HG03159 (cell line): Measurements from ENCODE around the gene SFXN5.

Experiments
- ATAC-seq: cut with Tn5 transposase; IDR thresholded peaks from one replicate; pipeline ENCODE4 v1.9.1; 2021; ENCODE audit warnings: mild to moderate bottlenecking, moderate library complexity; ENCODE audit not compliant: unreplicated experiment

The SFXN5 gene

DNA sequence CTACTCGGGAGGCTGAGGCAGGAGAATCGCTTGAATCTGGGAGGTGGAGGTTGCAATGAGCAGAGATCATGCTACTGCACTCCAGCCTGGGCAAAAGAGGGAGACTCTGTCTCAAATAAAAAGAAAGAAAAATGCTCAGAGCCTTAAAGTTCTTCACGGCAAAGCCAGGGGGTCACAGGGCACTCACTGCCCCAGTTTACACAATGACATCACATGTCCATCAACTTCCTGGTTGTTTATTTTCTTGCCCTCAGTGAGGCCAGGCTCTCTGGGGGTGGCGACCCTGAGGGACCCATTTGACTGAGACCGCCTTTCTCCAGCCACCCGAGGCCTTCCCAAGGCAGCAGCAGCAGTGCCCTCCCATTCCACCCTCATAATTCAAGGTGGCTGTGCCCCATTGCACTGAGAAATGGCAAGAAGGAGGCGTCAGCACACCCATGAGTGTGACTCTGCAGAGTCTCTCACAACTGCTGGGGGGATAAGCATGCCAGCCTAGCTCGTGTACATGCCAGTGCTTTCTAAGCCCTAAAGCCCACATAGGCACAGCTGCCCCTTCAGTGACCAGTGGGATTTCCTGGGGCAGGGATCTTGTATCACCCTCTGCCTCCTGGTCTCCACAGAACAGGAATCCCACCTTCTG lies 50.0 kb downstream of the SFXN5 start:
- no peak for ATAC-seq

DNA sequence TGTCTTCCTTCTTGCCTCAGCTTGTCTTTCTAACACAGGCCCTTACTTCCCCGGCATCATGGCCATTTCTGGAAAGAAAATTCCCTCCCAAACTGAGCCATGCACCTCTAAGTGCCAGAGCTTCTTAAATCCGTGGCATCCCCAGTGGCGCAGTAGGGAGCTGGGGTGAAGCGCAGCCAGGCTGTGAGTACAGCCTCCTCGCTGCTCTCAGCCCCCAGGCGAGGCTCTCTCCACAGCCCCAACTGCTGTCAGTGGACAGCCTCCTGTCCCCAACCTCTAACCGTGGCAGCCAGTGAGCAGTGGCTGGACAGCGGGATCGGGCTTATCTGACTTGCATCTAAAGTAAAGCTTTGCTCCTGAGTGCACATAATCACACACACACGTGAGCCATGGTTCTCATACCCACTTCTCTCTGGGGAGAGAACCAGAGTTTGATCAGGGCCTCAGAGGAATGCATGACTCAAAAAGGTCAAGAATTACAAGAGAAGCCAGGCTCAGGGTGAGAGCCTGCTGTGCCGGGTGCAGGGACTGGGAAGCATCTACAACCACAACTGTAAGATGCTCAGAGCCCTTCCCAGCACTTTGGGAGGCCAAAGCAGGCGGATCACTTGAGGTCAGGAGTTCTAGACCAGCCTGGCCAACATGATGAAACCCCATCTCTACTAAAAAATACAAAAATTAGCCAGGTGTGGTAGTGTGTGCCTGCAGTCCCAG lies 50.7 kb downstream of the SFXN5 start:
- ATAC-seq, result no peak

DNA sequence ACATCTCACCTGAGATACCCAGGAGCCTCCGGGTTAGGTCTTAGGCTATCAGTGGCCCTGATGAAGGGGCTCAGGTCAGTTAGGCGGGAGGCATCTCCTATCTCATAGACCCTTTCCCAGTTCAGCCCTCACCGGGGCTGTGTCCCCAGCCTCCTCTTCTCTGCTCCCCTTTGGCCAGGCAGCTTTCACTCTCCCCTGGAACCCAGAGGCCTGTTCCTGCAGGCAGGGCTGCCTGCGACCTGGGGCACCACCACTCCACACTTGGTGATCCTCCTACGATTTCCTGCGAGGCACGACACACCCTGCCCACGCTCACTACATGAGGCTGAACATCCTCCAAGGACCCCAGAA lies 51.2 kb downstream of the SFXN5 start:
- ATAC-seq, result no peak

DNA sequence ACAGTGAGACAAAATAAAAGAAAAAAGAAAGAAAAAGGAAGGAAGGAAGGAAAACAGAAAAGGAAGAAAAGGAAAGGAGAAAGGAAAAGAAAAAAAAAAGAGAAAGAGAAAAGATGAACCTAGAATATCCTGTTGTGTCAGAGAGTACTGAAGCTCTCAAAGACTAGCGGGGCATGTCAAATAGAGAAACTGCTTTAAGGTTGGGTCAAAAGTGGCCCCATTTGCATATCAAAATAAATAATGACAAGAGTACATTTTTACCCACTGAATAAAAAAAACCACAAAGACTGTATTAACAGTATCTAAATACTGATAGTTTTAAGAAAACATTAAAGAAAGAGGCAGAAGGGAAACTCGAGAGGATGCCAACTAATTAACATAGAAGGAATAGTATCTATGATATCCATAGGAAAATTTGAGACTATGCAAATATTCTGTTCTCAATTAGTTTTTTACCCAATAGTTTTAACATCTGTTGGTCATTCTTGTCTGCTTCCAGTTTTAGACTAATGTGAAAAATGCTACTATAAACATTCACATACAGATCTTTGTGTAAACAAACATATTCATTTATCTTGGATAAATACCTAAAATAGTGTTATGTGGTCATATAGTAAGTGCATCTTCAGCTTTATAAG lies 53.2 kb downstream of the SFXN5 start:
- ATAC-seq, result no peak

DNA sequence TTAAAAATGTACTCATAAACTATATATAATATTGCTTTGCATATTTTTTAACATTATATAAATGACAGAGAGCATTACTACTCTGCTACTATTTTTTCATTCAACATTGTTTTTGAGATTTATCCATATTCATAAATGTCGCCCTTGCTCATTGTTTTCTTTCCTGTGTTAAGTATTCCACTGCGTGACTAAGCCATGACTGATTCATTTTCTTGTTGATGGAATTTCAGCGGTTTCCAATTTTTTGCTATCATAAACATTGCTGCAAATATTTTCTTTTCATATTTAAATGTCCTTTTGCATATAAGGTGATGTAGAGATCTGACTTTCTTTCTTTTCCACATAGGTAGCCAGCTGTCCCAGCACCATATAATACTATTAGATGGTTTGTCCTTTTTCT lies 57.6 kb downstream of the SFXN5 start:
- ATAC-seq, result no peak

DNA sequence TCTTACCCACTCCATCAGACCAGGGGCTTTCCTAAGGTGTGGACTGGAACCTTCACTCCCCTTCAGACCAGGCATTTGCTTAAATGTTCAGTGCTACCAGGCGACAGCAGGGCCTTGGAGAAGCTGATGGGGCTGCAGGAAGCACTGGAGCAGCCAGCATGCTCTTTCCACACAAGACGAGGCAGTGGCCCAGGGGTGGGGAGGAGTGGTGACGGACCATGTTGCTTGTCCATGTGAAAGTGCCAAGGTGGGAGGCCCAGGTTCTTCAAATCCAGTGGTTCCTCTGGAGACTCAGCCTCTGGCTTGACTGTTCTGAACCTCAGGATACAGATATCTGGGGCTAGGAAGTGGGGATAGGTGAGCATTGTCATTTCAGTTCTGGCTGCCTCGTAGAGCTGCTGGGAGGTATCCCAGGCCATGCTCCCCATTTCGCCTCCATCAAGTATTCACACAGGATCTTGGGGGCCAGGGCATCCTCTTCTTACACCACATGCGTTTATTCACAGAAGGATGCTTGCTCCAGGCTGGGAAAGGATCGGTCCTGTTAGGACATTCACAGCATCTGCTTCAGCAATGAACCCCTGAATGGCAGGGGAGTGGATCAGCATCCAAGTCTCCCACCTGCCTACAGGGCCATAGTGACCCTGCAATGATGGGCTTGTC lies 62.2 kb downstream of the SFXN5 start:
- ATAC-seq, result no peak

DNA sequence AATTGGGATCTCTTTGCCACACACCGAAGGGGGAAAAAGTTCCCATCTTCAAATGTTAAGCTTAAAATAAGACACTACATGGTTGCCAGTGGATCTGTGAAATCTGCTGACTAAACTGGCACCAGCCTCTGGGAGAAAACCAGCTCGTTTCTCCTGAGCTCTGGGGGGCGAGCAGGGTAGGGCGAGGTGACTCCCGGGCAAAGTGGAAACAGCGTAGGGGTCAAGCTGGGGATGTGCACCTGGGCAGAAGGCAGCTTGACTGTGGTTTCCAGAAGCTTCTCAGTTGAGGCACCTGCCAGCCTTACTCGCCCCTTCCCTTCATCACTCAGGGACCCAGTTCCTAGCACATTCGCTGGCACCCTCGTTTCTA lies 62.8 kb downstream of the SFXN5 start:
- ATAC-seq, result no peak

DNA sequence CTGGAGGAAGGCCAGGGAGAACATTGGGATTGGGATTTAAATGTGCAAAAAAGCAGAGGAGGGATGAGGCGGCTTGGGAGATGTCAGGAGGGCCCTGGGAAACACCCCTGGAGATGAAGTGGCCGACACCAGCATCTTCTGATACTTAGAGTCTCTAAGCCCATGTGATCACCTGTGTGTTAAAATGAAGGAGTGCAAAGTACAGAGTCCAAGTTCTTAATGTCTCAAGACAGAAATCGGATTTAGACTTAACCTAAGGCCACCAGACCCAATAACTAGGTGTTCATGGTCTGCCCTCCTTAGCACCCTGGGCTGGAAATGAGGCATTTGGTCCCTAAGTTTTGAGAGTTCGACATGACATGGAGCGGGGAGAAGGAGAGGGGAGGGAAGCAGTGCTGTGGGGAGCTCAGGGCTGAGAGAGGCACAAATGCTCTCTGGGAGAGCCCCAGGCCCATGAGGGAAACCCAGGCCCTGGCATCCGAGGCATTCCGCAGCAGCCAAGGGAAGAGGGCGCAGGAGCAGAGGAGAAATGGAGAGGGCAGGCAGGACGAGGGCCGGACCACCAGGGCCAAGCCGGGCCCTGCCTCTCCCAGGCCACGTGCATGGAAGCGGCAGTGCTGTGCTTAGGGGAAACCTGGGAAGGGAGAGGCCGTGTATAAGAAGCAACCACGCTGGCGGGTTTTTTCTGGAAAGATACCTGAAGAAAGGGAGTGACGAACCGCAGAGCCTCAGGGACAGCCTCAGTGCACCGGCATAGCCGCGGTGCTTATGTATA lies 63.3 kb downstream of the SFXN5 start:
- ATAC-seq, result no peak

DNA sequence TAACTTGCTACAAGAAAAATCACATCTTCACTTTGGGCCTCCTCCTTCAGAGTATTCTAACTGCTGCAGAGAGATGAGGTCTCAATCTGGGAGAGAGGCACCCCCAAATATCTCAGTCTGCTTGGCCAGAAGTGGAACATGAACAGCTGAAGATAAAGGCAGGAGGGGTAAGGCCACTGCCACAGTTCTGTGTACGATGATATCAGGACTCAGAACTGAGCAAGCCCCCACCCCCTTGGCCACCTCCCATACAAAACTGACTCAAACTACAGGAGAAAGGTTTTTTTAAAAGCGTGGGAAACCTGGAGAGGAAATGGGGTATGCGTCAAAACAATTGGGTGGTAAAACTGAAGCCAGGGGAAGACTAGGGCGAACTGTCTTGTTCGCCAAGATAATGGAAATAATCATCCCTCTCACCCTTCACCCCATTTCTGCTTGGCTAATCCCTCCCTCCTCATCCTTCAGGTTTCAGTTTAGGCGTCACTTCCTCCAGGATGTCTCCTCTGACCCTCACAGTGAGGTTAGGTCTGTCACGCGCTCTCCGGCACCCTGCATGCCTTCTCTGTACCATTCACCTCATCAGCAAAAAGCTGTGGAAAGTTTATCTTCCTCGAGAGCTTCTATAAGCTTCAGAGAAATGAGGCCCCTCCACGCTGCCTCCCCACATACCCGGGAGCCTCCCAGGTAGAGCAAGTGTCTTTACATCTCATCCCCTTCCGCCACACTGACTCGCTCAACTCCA lies 64.4 kb downstream of the SFXN5 start:
- no peak for ATAC-seq

DNA sequence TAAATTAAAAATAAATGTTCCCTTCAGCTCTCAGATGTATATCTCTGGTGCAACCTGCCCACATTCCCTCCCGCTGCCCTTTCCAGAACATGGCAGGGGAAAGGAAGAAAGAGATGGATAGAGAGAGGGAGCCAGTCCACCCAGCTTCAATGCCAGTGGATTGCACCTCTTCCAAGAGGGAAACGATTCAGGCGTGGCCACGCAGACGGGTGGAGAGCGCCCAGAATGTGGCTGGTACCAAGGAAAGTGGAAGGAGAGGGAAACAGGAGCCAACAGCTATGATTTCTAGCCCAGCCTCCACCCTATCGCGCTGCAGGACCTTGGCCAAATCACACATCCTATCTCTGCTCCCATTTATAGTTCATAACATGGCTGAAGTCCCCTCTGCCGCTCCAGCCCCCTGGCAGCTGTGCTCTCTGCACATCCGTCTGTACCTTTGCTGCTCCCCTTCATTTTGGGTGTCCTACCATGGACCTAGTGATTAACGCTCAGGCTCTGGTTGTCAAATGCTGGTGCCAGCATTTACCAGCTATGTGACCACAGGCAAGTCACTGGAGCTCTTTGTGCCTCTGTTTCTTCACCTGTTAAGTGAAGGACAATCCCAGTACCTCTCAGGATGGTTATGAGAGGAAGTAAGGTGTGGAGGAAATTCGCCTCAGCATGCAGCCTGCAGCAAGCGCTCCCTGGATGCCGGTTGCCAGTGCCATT lies 66.5 kb downstream of the SFXN5 start:
- no peak for ATAC-seq

DNA sequence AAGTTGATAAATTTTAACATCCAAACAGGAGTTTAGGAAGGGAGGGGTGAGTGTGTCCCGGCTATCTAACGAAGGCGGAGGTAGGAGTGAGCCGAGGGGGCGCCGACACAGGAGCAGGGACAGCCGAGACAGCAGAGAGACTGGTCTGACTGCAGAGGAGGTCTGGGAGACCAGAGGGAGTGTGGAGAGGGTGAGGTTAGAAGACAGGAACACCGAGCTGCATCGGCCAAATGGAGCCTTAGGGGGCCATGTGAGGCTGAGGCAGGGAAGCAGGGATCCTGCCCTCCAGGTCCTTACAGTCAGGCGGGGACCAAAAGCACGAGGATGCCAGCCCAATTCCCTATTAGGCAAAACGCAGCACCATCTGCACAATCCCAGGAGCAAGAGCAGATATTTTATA lies 67.0 kb downstream of the SFXN5 start:
- no peak for ATAC-seq

DNA sequence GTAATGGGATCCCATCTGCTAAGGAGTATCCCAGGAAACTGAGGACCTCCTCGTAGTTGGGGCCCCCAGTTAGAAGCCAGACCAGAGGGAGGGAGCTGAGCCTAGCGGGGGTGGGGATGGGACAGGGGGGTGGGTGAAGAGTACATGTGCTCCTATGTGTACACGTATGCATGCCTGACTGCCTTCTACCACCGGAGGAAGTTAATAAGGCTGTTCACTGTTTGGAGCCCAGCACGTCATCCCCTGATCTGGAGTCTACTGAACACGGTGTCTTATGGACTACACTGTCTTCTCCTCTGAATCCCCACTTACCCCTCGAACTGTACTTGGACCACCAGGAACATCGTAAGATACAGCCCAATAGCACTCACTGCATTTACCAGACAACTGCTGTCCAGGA lies 68.5 kb downstream of the SFXN5 start:
- ATAC-seq, result no peak

DNA sequence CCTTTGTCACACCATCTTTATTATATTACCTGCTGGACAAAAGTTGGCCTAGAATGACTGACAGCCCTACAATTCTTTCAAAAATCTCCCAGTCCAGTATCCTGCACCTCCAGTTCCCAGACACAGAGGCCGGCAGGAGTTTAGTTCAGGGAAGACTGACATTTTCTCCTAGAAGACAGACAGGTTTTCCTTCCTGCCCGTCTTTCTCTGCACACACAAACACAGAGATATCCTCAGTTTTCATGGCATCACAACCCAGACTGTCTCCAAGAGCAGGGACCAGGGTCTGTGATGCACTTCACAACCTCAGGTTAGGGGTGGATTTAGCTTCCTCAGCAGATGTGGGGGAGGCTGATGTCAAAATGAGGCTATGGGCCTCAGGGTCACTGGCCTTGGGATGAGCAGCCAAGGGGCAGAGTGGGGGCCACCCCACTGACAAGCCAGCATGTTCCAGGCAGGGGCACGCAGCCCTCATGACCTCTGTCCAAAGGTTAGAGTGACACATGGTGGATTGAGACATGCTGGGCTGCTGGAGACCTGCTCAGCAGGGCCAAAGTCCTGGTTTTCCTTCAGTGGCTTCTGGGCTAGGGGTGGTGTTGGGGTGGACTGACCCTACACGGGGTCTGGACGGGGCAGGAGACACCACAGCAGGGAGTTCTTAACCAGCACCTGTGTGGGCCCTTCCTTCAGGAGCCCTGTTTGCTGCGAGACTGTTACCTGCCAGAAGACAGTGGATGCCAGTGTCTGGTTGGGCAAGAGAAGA lies 70.5 kb downstream of the SFXN5 start:
- ATAC-seq, result no peak

DNA sequence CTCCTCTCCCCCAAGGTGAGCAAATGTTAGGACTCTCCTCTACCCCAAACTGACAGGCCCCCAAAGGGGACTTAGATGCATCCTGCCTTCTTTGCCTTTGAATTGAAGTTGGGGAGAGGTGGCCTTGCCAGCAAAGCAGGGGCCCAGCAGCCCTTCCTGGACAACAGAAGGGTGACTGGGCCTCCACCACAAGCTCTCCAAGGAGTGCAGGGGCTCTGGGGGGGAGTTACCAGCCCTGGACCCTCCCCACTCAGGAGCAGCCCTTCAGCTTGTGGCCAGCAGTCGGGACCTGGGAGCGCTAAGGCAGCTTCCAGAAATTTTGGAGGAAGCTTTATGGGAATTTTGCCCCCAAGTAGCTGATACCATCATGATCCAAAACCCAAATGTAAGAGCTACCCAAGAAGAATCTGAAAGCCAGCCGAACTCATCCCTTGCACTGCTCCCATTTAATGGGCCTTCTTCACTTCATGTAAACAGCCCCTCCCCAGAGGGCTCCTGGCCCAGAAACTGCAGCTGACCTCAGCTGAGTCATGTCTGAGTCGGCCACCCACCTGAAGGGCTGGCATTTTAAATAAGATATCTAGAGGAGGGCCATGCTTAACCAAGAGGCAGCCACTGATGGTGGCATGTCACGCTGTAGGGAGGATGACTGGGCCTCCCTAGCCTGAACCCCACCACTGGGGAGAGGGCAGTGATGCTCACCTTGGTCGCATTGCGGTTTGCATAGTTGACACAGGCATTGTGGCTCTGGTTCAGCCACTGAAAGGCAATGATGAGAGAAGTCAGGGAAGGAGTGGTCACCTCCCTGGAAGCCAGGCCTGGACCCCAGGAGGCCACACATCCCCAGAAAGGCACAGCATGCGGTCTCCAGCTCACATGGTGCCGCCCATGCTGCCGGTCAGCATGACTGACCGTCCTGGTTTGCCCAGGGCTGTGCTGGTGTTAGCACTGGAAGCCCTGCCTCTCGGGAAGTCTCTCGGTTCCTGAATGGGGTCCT lies 71.5 kb downstream of the SFXN5 start:
- ATAC-seq, result no peak

DNA sequence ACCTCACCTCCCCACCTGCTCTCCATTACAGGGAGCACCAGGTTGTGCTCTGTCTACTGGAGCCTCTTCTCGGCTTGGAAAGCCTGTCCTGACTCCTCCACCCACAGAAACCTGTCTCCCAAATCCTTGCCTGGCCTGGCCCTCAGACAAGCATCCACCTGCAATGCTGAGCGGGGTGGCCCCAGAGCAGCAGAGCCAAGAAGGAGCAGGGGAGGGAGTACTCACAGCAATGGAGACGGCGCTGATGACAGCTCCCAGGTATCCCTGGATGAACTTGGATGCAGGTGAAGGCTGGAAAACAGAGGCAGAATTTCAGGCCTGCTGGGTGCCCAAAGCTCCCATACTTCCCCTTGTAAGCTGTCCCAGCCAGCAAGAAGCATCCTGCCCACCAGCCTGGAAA lies 72.8 kb downstream of the SFXN5 start:
- ATAC-seq, result no peak

DNA sequence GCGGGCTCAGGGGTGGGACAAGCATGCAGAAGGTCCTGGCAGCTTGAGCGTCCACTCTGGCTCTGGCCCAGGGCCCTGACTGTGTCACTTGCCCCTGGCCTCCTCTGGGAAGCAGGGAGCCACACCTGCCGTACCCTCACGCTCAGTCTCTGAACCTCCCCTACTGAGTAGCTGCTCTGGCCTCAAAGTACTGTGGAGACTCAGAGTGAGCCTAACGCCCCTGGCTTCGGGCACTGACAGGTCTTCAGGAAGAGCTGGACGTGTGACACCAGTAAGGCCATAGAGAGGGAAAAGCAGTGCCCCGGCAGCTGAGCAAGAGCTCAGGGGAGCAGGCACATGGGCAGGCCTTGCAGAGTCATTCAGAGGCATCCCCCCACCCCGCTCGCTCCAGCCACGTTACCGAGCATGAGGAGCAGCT lies 73.3 kb downstream of the SFXN5 start:
- ATAC-seq, result no peak

DNA sequence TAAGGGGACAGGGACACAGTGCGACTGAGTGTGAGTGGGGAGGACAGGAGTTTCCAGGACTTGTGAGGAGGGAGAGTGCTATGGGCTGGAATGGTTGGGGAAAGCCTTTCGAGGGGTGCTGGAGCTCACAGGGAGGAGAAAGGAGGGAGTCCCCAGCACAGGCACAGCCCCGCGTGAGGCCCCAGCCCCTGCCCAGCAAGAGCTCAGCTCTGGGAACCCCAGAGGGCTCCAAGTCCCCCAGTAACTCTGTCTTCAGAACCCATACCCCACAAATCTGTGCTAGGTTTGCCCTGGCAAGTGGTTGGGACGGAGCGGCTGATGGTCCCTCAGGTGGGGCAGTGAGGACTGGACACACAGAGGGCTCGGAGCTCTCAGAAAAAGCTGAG lies 75.4 kb downstream of the SFXN5 start:
- no peak for ATAC-seq
